ENCODE measurements around the gene TBC1D5. TPM values are rescaled to one million over a fixed set of nuclear protein-coding genes. Genes with fewer than 3 reads are reported as not detected.

TBC1D5 gene
- total RNA-seq, 3 donors from 2014 or later (not counting 1 experiment from before 2014, with no cell fraction given), result 63.8 to 81.9 (median 74.9) TPM

- no peaks in the 10 kb centered on the region for H3K36me3 Mint-ChIP-seq
- no peak for ATAC-seq
- 93% methylated on average over 8 of the region's 10 CpGs for WGBS (ENCODE audit: insufficient coverage)
- peaks cover 16% of the 10 kb centered on the region for H3K4me1 ChIP-seq (ENCODE audit: control insufficient read depth, insufficient read depth, low read length)
- TF ChIP-seq CTCF (IDR thresholded peaks at IDR 0.05), result no peak
- H3K27ac ChIP-seq (ENCODE audit: low read length), result no peak overlapping the region
- H3K9me3 Mint-ChIP-seq, result no peaks in the 10 kb centered on the region
- H3K27me3 ChIP-seq (ENCODE audit: control insufficient read depth, insufficient read depth, low read length), result no peaks in the 10 kb centered on the region
- H3K27me3 Mint-ChIP-seq (ENCODE audit: low read depth in 2 of 2), result peaks cover 0 to 7% of the 10 kb centered on the region in 2 donors
- no peaks in the 10 kb centered on the region for H3K36me3 ChIP-seq (ENCODE audit: control insufficient read depth, insufficient read depth, low read length)
- peaks cover 18 to 23% of the 10 kb centered on the region in 2 donors for H3K4me1 Mint-ChIP-seq
- H3K4me3 Mint-ChIP-seq, result no peak overlapping the region
- intact Hi-C loops (cut with micrococcal nuclease), result no loop called here
- no peak overlapping the region for H3K27ac Mint-ChIP-seq
- H3K4me3 ChIP-seq (ENCODE audit: low read length), result no peak overlapping the region
- H3K9me3 ChIP-seq (ENCODE audit: control insufficient read depth, insufficient read depth, low read length), result no peaks in the 10 kb centered on the region
- no peak for DNase-seq
Measured at GRCh38 chr3:17143893-17144664, 598.4 kb downstream of the TBC1D5 start.

GRCh38 chr3:17142516-17142915 lies 599.9 kb downstream of the TBC1D5 start:
- Histone ChIP-seq H3K4me1 (ENCODE audit: control insufficient read depth, insufficient read depth, low read length) (peaks cover 17% of the 10 kb centered on the region), H3K27me3 (ENCODE audit: control insufficient read depth, insufficient read depth, low read length) (no peaks in the 10 kb centered on the region), H3K27ac (ENCODE audit: low read length) (no peak overlapping the region), H3K36me3 (ENCODE audit: control insufficient read depth, insufficient read depth, low read length) (no peaks in the 10 kb centered on the region), H3K4me3 (ENCODE audit: low read length) (no peak overlapping the region), H3K9me3 (ENCODE audit: control insufficient read depth, insufficient read depth, low read length) (no peaks in the 10 kb centered on the region)
- intact Hi-C loops (cut with micrococcal nuclease), result no loop called here
- no peak for DNase-seq
- H3K27me3 Mint-ChIP-seq (ENCODE audit: low read depth in 2 of 2), result peaks cover 0 to 7% of the 10 kb centered on the region in 2 donors
- H3K27ac Mint-ChIP-seq, result no peak overlapping the region
- TF ChIP-seq CTCF (IDR thresholded peaks at IDR 0.05), result no peak
- H3K4me1 Mint-ChIP-seq, result peaks cover 6 to 12% of the 10 kb centered on the region in 2 donors
- 96% methylated on average over 10 of the region's 10 CpGs for WGBS (ENCODE audit: insufficient coverage)
- H3K4me3 Mint-ChIP-seq, result no peak overlapping the region
- H3K36me3 Mint-ChIP-seq, result no peaks in the 10 kb centered on the region
- no peaks in the 10 kb centered on the region for H3K9me3 Mint-ChIP-seq
- ATAC-seq, result no peak

GRCh38 chr3:17141699-17142098 lies 600.7 kb downstream of the TBC1D5 start:
- H3K36me3 ChIP-seq (ENCODE audit: control insufficient read depth, insufficient read depth, low read length), result no peaks in the 10 kb centered on the region
- H3K4me3 Mint-ChIP-seq, result no peak overlapping the region
- no peak overlapping the region for H3K4me3 ChIP-seq (ENCODE audit: low read length)
- peaks cover 0 to 7% of the 10 kb centered on the region in 2 donors for H3K27me3 Mint-ChIP-seq (ENCODE audit: low read depth in 2 of 2)
- H3K4me1 Mint-ChIP-seq, result peaks cover 6 to 11% of the 10 kb centered on the region in 2 donors
- H3K36me3 Mint-ChIP-seq, result no peaks in the 10 kb centered on the region
- no peaks in the 10 kb centered on the region for H3K27me3 ChIP-seq (ENCODE audit: control insufficient read depth, insufficient read depth, low read length)
- intact Hi-C loops (cut with micrococcal nuclease), result no loop called here
- ATAC-seq (no peak), DNase-seq (no peak)
- WGBS (ENCODE audit: insufficient coverage), result 100% methylated on average over 2 of the region's 4 CpGs
- H3K4me1 ChIP-seq (ENCODE audit: control insufficient read depth, insufficient read depth, low read length), result peaks cover 17% of the 10 kb centered on the region
- no peak overlapping the region for H3K27ac Mint-ChIP-seq
- H3K27ac ChIP-seq (ENCODE audit: low read length), result no peak overlapping the region
- no peaks in the 10 kb centered on the region for H3K9me3 ChIP-seq (ENCODE audit: control insufficient read depth, insufficient read depth, low read length)
- TF ChIP-seq CTCF (IDR thresholded peaks at IDR 0.05), result no peak
- no peaks in the 10 kb centered on the region for H3K9me3 Mint-ChIP-seq

All from natural killer cell (primary cell).